Subcutaneous adipose tissue (tissue), 4 donors: ENCODE results near the gene CORO2A. TPM values are rescaled to one million over a fixed set of nuclear protein-coding genes. Genes with fewer than 3 reads are reported as not detected.

Experiments
- total RNA-seq, 4 donors: library from RNA; depleted of rRNA; stranded (reverse); fragments of >200 nt; gene quantifications; one replicate each; pipeline ENCODE4 v1.1.0, GENCODE V29; 2016
- TF ChIP-seq, protein P1 (sequence below): fragments of 450-650 bp; IDR thresholded peaks from one replicate; pipeline ENCODE4 v1.5.1; 2016; ENCODE audit warnings: low read depth, mild to moderate bottlenecking, control low read depth, antibody characterized with exemption, moderate library complexity

The CORO2A gene
- total RNA-seq, 4 donors from 2014 or later, result 0.82 to 10.4 (median 2.0) TPM

DNA sequence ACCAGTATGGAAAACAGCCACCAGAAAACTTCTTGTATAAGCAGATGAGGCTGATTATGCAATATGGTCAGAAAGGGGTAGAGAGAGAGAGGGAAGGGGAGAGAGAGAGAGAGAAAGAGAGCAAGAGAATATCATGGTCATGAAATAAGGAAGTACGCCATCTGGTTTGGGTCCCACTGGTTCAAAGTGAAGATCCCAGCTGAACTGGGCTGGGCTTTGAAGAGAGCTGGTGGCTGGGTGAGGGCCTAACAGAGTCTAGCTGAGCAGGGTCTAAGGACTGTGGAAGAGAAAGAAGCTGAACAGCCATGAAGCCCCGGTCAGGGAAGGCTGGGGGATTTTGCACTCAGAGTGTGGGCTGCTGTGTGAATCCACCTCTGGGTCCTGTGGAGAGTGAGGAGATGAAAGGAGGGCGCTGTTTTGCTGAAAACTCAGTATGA is 88.0 kb downstream of the CORO2A start:
- TF ChIP-seq, protein P1, sequence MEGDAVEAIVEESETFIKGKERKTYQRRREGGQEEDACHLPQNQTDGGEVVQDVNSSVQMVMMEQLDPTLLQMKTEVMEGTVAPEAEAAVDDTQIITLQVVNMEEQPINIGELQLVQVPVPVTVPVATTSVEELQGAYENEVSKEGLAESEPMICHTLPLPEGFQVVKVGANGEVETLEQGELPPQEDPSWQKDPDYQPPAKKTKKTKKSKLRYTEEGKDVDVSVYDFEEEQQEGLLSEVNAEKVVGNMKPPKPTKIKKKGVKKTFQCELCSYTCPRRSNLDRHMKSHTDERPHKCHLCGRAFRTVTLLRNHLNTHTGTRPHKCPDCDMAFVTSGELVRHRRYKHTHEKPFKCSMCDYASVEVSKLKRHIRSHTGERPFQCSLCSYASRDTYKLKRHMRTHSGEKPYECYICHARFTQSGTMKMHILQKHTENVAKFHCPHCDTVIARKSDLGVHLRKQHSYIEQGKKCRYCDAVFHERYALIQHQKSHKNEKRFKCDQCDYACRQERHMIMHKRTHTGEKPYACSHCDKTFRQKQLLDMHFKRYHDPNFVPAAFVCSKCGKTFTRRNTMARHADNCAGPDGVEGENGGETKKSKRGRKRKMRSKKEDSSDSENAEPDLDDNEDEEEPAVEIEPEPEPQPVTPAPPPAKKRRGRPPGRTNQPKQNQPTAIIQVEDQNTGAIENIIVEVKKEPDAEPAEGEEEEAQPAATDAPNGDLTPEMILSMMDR, result no peak

GRCh38 chr9:98101868-98102273 is 90.6 kb downstream of the CORO2A start:
- TF ChIP-seq, protein P1, result no peak

DNA sequence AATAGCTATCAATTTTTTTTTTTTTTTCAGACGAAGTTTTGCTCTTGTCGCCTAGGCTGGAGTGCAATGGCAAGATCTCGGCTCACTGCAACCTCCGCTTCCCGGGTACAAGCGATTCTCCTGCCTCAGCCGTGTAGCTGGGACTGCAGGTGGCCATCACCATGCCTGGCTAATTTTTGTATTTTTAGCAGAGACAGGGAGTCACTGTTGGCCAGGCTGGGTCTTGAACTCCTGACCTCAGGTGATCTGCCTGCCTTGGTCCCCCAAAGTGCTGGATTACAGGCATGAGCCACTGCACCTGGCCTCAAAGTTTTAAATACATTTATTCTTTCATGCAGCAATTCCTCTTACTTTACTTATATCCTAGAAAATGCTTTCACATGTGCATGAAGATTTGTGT is 91.0 kb downstream of the CORO2A start:
- TF ChIP-seq, protein P1, result no peak

- TF ChIP-seq, protein P1, result no peak
These were observed 92.0 kb downstream of the CORO2A start for GRCh38 chr9:98100456-98100855.

- TF ChIP-seq, protein P1, result no peak
These were observed 92.5 kb downstream of the CORO2A start for GRCh38 chr9:98099898-98100297.

DNA sequence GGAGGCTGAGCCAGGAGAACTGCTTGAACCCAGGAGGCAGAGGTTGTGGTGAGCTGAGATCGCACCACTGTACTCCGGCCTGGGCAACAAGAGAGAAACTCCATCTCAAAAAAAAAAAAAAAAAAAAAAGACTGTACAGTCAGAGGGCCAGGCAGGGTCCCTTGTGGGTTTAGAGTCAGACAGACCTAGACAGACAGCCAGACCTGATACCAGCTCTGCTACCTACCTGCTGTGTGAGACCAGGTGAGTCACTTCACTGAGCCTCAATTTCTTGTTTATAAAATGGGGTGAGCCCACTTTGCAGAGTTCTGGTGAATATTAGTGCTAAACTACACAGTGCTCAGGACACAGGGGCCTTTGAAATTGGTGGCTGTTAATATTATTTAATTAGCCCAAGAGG is 93.1 kb downstream of the CORO2A start:
- TF ChIP-seq, protein P1, result no peak

- TF ChIP-seq, protein P1, result no peak
These were observed 94.6 kb downstream of the CORO2A start for GRCh38 chr9:98097836-98098235.
